GM21526 (cell line): ENCODE measurements around the gene CDCA4.
"Not testable (repeated sequence)": the region's sequence is repeated elsewhere in the genome, so short reads cannot be mapped to it uniquely, and the experiment has no call there.

Source experiments
- ATAC-seq: cut with Tn5 transposase; IDR thresholded peaks from one replicate; pipeline ENCODE4 v1.9.1; 2021; ENCODE audit warnings: moderate library complexity; ENCODE audit not compliant: unreplicated experiment, low FRiP score

CDCA4 gene

GRCh38 chr14:105020815-105021655, at the start of gene CDCA4:
Gene CDCA4, minus strand, starts transcription at chr14:105021083. Its CDS starts 9,154 bp downstream, at chr14:105011929.
- ATAC-seq: peak; percentile 72

- peak; percentile 38 for ATAC-seq
Observed at GRCh38 chr14:105069871-105070759, 49.2 kb upstream of the CDCA4 start.

- no peak for ATAC-seq
Observed at GRCh38 chr14:105069522-105069870, 48.6 kb upstream of the CDCA4 start.

- no peak for ATAC-seq
Observed at GRCh38 chr14:105068818-105069217, 47.9 kb upstream of the CDCA4 start.

- no peak for ATAC-seq
Observed at GRCh38 chr14:105067969-105068301, 47.1 kb upstream of the CDCA4 start.

DNA sequence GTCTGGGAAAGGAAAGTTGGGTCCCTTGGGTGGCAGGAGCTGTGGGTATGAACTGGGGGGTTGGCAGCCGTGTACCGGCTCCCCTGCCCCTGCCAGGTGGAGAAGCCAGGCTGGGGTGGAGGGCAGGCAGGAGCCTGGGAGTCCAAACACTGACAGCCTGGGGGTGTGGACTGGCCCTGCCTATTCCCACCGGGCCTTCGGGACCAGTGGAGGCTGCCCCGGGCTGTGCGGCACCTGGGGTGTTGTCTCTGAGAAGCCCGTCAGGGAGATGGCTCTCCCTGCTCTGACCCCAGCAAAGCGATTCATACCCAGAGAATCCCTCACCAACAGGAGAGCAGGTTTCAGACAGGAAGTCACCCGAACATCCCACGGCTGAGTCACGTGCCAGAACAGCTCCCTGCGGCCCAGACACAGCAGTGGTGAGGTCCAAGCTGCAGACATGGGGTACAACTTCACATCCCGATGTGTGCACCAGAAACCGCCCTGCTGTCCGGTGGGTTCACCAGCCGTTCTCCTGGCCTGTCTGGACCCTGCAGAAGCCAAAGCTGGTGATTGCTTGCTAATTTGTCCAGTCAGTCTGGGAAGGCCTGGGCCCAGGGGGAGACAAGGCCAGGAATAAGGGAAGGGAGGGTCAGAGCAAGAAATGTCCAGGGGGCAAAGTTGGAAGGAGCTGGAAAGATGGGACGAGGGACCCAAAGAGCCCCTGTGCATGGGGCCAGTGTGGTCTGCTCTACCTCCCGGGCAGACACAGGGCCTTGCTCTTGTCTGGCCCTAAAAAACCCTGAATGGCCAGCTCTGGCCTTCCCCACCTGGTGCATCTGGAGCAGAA, 46.5 kb upstream of the CDCA4 start:
- no peak for ATAC-seq

DNA sequence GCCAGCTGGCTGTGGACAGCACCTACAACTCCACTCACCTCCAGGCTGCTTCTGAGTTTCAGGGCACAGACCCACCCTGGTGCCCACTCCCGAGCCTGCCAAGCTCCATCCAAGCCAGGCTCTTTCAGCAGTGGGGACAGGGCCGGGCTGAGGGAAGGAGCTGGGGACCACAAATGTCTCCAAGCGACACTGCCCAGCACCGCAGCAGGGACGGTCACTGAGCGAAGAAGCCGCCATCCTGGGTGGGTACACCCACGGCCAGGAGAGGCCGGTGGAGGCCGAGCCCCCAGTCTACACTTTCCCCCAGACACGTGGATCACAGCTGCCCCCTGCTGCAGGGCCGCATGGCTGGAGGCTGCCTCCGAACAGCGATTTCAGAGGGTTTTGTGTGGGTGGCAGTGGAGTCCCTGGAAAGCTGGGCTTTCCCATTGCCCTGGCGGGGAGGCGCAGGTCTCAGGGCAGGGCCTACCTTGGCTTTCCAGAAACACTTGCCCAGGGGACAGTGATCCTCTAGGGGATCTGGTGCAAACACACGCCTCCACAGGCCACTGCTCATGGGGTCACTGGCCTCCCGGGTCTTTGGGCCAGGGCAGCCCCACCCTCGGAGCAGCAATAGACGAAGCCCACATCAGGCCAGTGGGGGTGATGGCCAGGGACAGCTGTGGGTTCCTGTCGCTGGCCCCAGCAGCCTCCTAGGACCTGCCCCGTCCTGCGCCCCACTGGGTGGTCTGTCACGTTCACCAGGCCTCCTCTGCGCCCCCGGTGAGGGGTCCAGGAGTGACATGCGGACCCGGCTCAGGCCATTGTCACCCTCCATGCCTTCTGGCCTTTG, 45.6 kb upstream of the CDCA4 start:
- no peak for ATAC-seq

GRCh38 chr14:105065280-105066228, 44.7 kb upstream of the CDCA4 start, which contains the start of gene GPR132:
Gene GPR132, minus strand, starts transcription at chr14:105065430. Its CDS starts 10,010 bp downstream, at chr14:105055420.
- peak; percentile 48 for ATAC-seq

- ATAC-seq: no peak
Observed at GRCh38 chr14:105064721-105065143, 43.8 kb upstream of the CDCA4 start.

DNA sequence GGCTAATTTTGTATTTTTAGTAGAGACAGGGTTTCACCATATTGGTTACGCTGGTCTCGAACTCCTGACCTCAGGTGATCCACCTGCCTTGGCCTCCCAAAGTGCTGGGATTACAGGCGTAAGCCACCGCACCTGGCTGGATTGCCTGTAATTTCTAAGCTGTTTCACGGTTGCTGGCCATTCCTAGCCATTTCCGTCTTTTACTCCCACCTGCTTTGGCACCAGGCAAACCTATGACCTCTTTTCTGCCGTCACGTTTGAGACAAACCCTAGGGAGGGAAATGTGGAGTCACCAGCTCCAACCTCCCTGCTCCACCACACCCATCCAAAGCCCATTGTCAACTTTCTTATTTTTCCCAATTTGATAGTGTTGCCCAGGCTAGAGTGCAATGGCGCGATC, 43.1 kb upstream of the CDCA4 start:
- ATAC-seq: no peak

- not testable (repeated sequence) for ATAC-seq
Observed at GRCh38 chr14:105063506-105063905, 42.6 kb upstream of the CDCA4 start.

GRCh38 chr14:105063056-105063455, 42.2 kb upstream of the CDCA4 start:
- no peak for ATAC-seq

- no peak for ATAC-seq
Observed at GRCh38 chr14:105062048-105062433, 41.2 kb upstream of the CDCA4 start.

DNA sequence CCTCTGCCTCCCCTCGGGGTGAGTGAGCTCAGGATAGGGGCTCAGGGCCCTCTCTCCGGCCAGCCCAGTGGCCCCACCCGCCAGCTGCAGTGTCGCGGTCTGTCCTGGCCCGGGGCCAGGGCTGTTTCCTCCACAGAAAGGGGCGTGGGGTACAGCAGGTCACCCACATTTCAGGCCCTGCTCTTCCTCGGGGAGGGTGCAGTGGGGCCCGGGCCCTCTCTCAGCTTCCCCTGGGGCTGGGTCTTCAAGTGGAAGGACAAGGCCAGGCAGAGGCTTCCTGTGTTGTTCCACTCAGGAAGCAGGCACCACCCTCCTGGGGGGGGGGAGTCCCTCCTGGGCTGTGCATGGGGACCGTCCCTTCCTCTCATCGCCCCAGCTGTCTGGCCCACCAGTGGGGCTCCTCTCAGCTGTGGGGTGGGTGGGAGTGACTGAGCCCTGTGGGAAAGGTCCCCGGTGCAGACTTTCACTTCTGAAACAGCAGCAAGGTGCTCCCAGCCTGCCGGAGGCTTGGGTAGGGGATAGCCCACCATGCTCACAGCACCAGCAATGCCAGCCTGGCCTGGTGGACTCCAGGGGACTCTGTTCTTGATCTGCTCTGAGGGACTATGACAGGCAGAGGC, 40.7 kb upstream of the CDCA4 start:
- ATAC-seq: no peak

- no peak for ATAC-seq
Observed at GRCh38 chr14:105060751-105061427, 40.0 kb upstream of the CDCA4 start.

DNA sequence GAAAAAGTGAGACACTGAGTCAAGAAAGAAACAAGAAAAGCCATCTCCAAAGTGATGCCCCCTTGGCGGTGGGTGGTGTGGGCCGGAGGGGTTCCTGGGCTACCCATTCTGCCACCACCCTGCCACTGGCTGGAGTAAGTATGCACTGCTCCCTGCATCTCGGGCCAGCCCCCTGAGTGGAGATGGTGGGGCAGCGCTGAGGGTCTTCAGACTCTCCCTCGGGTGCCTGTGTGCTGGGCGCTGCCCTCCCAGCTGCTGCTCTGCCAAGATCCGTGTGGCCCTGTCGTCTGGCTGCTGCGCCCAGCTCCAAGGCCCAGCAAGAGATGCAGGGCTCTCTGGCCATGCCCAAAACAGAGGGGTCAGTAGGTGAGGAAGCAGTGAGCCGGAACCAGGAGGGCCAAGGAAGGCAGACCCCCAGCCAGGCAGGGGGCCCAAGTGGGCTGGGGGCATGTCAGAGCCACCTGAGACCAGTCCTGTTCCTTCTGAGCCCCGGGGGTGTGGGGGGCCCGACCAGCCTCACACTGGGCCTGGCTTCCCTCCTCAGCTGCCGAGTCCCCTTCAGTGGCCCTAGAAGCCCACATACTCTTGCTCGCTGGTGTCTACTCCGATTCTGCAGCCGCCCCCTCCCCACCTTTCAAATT, 39.2 kb upstream of the CDCA4 start:
- no peak for ATAC-seq
